Karpas-422 (cell line): ENCODE results near the gene TYW1. TPM values are rescaled to one million over a fixed set of nuclear protein-coding genes. Genes with fewer than 3 reads are reported as not detected.
"Not testable (repeated sequence)": the region's sequence is repeated elsewhere in the genome, so short reads cannot be mapped to it uniquely, and the experiment has no call there.

ENCODE experiments used
- DNase-seq: peaks from one replicate; pipeline ENCODE4 v3.0.0-alpha.2; 2015
- H2AFZ ChIP-seq: fragments of 200-600 bp; sonication (generic); 2 replicates; pipeline ENCODE4 v1.6.1; 2014; ENCODE audit warnings: antibody characterized with exemption, low read length, mixed read lengths
- H3K27ac ChIP-seq: fragments of 200-600 bp; sonication (generic); 2 replicates; pipeline ENCODE4 v1.5.1; 2014; ENCODE audit warnings: mild to moderate bottlenecking, low read length, moderate library complexity
- H3K27me3 ChIP-seq: fragments of 200-600 bp; sonication (generic); 2 replicates; pipeline ENCODE4 v1.6.1; 2014; ENCODE audit warnings: low read length, mixed read lengths
- H3K36me3 ChIP-seq: fragments of 200-600 bp; sonication (generic); 2 replicates; pipeline ENCODE4 v1.6.1; 2014; ENCODE audit warnings: low read length, mixed read lengths; ENCODE audit not compliant: insufficient read depth
- H3K4me1 ChIP-seq: fragments of 200-600 bp; sonication (generic); 2 replicates; pipeline ENCODE4 v1.6.1; 2014; ENCODE audit warnings: mild to moderate bottlenecking, low read length, mixed read lengths
- H3K4me2 ChIP-seq: fragments of 200-600 bp; sonication (generic); 2 replicates; pipeline ENCODE4 v1.6.1; 2014; ENCODE audit warnings: low read length, low read depth, mild to moderate bottlenecking; ENCODE audit not compliant: poor library complexity, severe bottlenecking
- H3K4me3 ChIP-seq: fragments of 200-600 bp; sonication (generic); 2 replicates; pipeline ENCODE4 v1.5.1; 2014; ENCODE audit warnings: mild to moderate bottlenecking, antibody characterized with exemption, low read length, mixed read lengths
- H3K79me2 ChIP-seq: fragments of 200-600 bp; sonication (generic); 2 replicates; pipeline ENCODE4 v1.6.1; 2014; ENCODE audit warnings: mild to moderate bottlenecking, low read length, mixed read lengths
- H3K9ac ChIP-seq: fragments of 200-600 bp; sonication (generic); 2 replicates; pipeline ENCODE4 v1.6.0; 2014; ENCODE audit warnings: low read length
- H3K9me2 ChIP-seq: fragments of 200-600 bp; sonication (generic), shearing (Covaris generic); replicated peaks from 2 replicates; pipeline ENCODE4 v1.6.0; 2014; ENCODE audit warnings: mild to moderate bottlenecking, low read length, moderate library complexity; ENCODE audit not compliant: insufficient read depth
- H3K9me3 ChIP-seq: fragments of 300-700, 200-600 bp; sonication (generic); 2 replicates; pipeline ENCODE4 v1.6.1; 2014; ENCODE audit warnings: low read length, mixed read lengths
- H4K20me1 ChIP-seq: fragments of 200-600 bp; sonication (generic); 2 replicates; pipeline ENCODE4 v1.6.1; 2014; ENCODE audit warnings: mild to moderate bottlenecking, antibody characterized with exemption, low read length, low read depth; ENCODE audit not compliant: insufficient read depth
- total RNA-seq: library from RNA; depleted of rRNA; stranded (reverse); fragments of >200 nt; shearing (Covaris generic); gene quantifications from 2 replicates; pipeline ENCODE4 v1.2.3, GENCODE V29; 2014; ENCODE audit warnings: low replicate concordance

TYW1 gene
- total RNA-seq, 1 experiment from 2014 or later, result 21.5 TPM

DNA sequence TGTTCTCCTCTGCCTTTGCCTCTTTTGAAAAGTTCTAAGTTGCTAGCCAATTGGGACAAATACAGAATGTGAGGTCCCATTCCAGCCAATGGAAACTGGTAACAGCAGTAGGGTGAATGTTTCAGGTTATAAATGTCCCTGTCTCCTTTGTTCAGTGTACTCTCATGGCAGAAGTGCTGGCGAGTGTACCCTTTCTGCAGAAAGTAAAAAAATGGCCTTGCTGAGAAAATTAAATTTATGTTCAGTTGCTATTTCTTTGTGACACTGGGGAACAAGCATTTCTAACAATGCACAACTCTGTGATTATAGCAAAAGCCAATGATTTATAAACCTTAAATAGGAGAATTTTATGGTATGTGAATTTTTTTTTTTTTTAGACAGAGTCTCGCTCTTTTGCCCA is 79.5 kb downstream of the TYW1 start:
- not testable (repeated sequence) for H2AFZ ChIP-seq, H3K9me2 ChIP-seq, H3K27ac ChIP-seq, H4K20me1 ChIP-seq, H3K9ac ChIP-seq, H3K4me3 ChIP-seq, H3K27me3 ChIP-seq, DNase-seq, H3K4me2 ChIP-seq, H3K9me3 ChIP-seq, H3K4me1 ChIP-seq
- Histone ChIP-seq H3K79me2 (peaks cover 10% of the 10 kb centered on the region; the same call in 1 of the 2 replicates), H3K36me3 (peaks cover 15% of the 10 kb centered on the region; the same call in 1 of the 2 replicates)

DNA sequence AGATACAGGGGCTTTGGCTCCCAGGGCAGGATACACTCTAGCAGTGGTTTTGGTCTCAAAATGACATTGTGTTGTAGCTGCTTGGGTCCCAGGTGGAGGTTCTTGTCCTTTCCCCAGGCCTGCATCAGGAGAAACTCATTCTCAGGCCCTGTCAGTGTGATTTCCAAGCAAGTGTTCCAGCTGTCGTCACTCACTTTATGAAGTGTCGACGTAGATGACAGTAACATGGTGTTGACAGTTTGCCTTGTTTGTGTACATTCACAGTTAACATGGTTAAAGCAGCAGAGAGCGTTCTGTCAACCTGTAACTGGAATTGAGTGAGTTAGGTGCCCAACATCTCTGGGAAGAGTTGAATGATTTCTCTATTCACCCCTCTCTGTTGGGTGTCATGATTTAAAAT is 86.2 kb downstream of the TYW1 start:
- H3K27me3 ChIP-seq, H3K9ac ChIP-seq, H3K36me3 ChIP-seq, H4K20me1 ChIP-seq, DNase-seq, H2AFZ ChIP-seq, H3K27ac ChIP-seq, H3K4me2 ChIP-seq, H3K4me3 ChIP-seq, H3K4me1 ChIP-seq, H3K9me2 ChIP-seq, H3K9me3 ChIP-seq: not testable (repeated sequence)
- H3K79me2 ChIP-seq, result peaks cover 17% of the 10 kb centered on the region; the same call in 1 of the 2 replicates

DNA sequence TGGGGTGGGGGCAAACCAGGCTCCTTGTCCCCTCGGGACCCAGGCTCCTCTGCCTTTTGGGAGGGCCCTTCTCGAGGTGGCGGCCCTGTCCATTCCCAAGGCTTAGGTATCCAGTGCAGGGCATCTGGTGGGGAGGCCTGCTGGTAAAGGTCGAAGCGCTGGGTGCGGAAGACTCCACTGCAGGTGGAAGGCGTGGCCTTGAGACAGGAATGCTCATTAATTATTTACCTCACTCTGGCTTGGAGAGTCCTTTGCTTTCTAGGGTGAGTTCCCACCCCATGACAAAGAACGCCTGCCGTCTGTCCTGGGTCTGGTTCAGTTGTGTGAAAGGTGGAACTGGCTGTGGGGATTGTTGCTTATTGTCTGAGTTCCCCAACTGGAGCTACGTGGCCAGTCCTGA is 92.6 kb downstream of the TYW1 start:
- not testable (repeated sequence) for H3K4me2 ChIP-seq

DNA sequence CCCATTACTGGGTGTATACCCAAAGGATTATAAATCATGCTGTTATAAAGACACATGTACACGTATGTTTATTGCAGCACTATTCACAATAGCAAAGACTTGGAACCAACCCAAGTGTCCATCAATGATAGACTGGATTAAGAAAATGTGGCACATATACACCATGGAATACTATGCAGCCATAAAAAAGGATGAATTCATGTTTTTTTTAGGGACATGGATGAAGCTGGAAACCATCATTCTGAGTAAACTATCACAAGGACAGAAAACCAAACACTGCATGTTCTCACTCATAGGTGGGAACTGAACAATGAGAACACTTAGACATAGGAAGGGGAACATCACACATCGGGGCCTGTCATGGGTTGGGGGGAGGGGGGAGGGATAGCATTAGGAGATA is 94.4 kb downstream of the TYW1 start:
- not testable (repeated sequence) for H3K4me1 ChIP-seq, H2AFZ ChIP-seq, H3K9me3 ChIP-seq, H3K27me3 ChIP-seq, H3K27ac ChIP-seq, H3K4me3 ChIP-seq, H3K36me3 ChIP-seq, H4K20me1 ChIP-seq, H3K9me2 ChIP-seq, DNase-seq, H3K9ac ChIP-seq, H3K79me2 ChIP-seq, H3K4me2 ChIP-seq

More for the DNA sequence above, 92.6 kb downstream of the TYW1 start:
- H4K20me1 ChIP-seq, H3K9ac ChIP-seq, H3K36me3 ChIP-seq, H3K79me2 ChIP-seq, H3K9me2 ChIP-seq, H3K9me3 ChIP-seq, H3K27ac ChIP-seq, H2AFZ ChIP-seq, H3K27me3 ChIP-seq, H3K4me3 ChIP-seq, DNase-seq, H3K4me1 ChIP-seq: not testable (repeated sequence)

DNA sequence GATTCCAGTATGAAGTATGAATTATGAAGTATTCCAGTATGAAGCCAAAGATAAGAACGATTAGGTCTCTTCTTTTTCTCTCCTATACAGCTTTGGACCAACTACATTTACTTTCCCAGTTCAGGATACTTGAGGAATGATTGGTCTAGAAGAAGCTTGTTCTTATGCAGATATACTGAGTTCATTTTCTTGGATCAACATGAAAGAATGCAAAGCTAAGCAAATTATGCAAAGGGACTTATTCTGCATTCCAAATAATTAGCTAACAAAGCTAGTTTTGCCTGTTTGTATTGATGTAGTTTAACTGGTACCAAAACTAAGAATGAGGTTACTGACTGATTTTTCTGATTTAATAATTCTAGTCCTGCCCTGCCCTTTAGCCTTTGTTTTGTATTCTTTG is 101.4 kb downstream of the TYW1 start:
- not testable (repeated sequence) for H3K4me2 ChIP-seq, H3K4me3 ChIP-seq, H2AFZ ChIP-seq, H3K9ac ChIP-seq, DNase-seq, H3K36me3 ChIP-seq, H3K9me2 ChIP-seq, H3K9me3 ChIP-seq, H3K27me3 ChIP-seq, H3K27ac ChIP-seq, H3K79me2 ChIP-seq, H3K4me1 ChIP-seq, H4K20me1 ChIP-seq

DNA sequence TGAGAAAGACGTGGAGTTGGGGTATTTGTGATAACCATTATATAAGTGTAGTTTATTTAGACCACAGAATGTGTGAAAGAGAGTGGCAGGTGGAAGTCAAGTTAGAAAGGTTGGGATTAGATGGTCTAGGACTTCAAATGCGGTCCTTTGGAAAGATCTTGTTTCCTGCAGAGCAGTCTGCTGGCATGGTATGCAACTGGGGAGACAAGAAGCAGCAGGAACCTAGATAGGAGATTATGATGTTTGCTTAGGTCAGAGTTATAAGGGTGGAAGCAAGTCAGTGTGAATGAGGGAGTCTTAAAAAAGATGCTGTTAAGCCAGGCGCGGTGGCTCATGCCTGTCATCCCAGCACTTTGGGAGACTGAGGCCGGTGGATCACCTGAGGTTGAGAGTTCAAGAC is 102.8 kb downstream of the TYW1 start:
- not testable (repeated sequence) for H3K9me3 ChIP-seq, H3K9ac ChIP-seq, H3K4me3 ChIP-seq, DNase-seq, H4K20me1 ChIP-seq, H3K79me2 ChIP-seq, H3K9me2 ChIP-seq, H3K4me1 ChIP-seq, H3K36me3 ChIP-seq, H2AFZ ChIP-seq, H3K4me2 ChIP-seq, H3K27ac ChIP-seq, H3K27me3 ChIP-seq

DNA sequence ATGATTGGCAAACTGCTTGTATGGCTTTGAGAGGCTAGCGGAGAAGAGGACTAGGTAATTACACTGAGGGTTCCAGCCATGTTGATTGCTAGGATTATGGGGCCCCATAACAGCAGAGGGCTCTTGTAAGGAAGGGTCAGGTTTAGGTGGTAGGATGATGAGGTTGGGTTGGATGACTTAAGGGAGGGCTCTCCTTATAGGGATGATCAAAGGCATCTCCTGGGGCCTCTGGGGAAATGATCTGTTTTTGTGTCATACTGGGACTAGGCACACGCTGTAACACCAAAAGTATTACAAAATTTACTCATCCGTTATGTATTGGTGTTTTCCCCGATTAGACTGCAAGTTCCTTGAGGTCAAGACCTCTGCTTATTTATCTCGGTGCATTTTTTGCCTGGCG is 103.4 kb downstream of the TYW1 start:
- not testable (repeated sequence) for H2AFZ ChIP-seq, H3K4me1 ChIP-seq, H3K36me3 ChIP-seq, DNase-seq, H4K20me1 ChIP-seq, H3K4me3 ChIP-seq, H3K27me3 ChIP-seq, H3K79me2 ChIP-seq, H3K9me3 ChIP-seq, H3K9ac ChIP-seq, H3K9me2 ChIP-seq, H3K4me2 ChIP-seq, H3K27ac ChIP-seq

DNA sequence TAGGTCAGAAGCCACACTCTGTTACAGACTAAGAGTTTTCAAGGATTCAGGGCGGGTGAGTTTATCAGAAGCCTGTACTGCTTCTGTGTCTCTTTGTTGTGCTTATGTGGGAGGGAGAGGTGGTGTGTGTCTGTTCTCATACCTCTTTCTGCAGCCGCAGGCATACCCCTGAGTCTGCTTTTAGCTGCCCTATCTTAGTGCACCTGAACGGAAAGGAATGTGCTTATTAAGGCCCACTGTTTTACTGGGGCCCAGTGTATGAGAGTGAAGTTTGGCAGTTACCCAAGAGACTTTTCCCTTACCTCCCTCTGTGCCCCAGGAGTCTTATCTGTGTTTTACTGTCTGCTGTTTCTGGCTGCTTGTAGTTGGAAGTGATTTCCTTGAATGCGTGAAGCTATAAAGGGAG is 104.3 kb downstream of the TYW1 start:
- Histone ChIP-seq H3K27ac (no peak overlapping the region), H3K79me2 (no peaks in the 10 kb centered on the region), H3K36me3 (0 out of 2 replicates have a peak, but pooled peaks cover 3% of the 10 kb centered on the region), H3K4me3 (no peak overlapping the region), H3K9me3 (no peaks in the 10 kb centered on the region), H3K4me2 (no peak overlapping the region), H4K20me1 (no peaks in the 10 kb centered on the region), H3K9ac (no peak overlapping the region), H3K9me2 (no peaks in the 10 kb centered on the region), H3K4me1 (no peaks in the 10 kb centered on the region), H3K27me3 (no peaks in the 10 kb centered on the region), H2AFZ (no peak overlapping the region)
- no peak for DNase-seq

DNA sequence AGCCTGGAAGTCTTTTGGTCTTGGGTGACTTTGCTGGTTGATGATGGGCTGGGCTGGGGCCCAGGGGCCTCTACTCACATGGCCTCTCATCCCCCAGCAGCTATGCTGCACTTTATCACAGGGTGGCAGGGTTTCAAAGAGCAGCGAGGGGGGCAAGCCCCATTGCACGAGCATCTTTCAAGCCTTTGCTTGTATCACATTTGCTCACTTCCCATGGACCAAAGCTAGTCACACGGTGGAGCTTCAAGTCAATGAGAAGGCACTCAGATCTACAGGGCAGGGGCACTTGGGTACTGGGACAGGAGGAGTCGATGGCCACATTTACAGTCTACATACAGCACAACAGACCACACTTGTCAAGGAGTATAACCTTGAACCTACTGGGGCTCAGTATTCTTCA is 108.3 kb downstream of the TYW1 start:
- H3K36me3 ChIP-seq, H2AFZ ChIP-seq, H4K20me1 ChIP-seq, H3K4me1 ChIP-seq, H3K79me2 ChIP-seq, H3K9me2 ChIP-seq, H3K4me3 ChIP-seq, H3K27me3 ChIP-seq, H3K9ac ChIP-seq, H3K4me2 ChIP-seq, H3K27ac ChIP-seq, H3K9me3 ChIP-seq, DNase-seq: not testable (repeated sequence)
